GM13976 (cell line): Measurements from ENCODE around the gene CHRNE.

Source experiments
- DNase-seq: peaks from one replicate; pipeline ENCODE4 v3.0.0; 2012; ENCODE audit warnings: low spot score
- in situ Hi-C: fragments of 300-500 bp; cut with MboI; formaldehyde crosslinking; loops from one replicate; pipeline ENCODE4 v1.12.0; 2022; ENCODE audit warnings: low sequenced_read_pairs, mixed read lengths, inconsistent platforms; ENCODE audit not compliant: unreplicated experiment
- TF ChIP-seq, protein P1 (sequence below): IDR thresholded peaks from 2 replicates; pipeline ENCODE4 v1.5.1; 2012; ENCODE audit warnings: borderline replicate concordance, mild to moderate bottlenecking; ENCODE audit not compliant: insufficient read depth; ENCODE audit errors: extremely low read depth, missing control alignments, control extremely low read depth

The CHRNE gene

DNA sequence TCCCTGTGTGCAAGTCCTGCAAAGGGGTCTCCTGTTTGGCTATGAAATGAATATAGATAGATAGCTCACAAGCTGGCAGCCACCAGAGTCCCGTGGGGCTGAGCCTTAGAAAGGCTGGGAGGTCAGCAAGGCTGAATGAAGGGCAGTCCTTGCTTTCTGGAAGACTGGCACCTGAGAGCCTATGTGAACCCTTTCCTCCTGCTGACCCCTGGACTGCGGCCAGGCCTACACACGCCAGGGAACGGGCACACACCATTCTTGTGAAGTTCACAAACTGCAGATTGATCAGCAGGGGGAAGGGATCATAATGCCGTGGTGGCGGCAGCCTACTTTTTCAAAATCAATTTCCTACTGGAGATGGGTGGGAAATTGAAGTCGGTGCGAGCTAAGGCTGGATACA, 4.5 kb downstream of the CHRNE start:
- TF ChIP-seq, protein P1, sequence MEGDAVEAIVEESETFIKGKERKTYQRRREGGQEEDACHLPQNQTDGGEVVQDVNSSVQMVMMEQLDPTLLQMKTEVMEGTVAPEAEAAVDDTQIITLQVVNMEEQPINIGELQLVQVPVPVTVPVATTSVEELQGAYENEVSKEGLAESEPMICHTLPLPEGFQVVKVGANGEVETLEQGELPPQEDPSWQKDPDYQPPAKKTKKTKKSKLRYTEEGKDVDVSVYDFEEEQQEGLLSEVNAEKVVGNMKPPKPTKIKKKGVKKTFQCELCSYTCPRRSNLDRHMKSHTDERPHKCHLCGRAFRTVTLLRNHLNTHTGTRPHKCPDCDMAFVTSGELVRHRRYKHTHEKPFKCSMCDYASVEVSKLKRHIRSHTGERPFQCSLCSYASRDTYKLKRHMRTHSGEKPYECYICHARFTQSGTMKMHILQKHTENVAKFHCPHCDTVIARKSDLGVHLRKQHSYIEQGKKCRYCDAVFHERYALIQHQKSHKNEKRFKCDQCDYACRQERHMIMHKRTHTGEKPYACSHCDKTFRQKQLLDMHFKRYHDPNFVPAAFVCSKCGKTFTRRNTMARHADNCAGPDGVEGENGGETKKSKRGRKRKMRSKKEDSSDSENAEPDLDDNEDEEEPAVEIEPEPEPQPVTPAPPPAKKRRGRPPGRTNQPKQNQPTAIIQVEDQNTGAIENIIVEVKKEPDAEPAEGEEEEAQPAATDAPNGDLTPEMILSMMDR, result no peak
- in situ Hi-C loops, result no loop called here
- no peak for DNase-seq

DNA sequence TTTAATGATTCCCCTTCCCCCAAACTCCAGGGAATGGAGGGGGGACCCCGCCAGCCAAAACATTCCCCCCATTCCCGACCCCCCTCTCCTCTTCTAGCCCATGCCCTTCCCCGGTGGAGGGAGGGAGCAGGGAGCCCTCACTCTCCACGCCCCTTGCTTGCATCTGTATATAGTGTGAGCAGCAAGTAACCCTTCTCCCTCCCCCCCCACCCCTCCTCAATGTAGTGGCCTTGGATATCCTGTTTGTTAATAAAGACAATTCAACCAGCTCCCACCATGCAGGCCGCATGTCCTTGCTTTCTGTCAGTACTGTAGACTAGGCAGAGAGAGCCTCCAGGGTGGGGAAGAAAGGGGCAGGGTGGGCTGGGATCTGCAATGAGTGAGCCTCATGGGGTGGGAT, 5.1 kb downstream of the CHRNE start:
- TF ChIP-seq, protein P1, result no peak
- DNase-seq, result no peak
- in situ Hi-C loops, result no loop called here

DNA sequence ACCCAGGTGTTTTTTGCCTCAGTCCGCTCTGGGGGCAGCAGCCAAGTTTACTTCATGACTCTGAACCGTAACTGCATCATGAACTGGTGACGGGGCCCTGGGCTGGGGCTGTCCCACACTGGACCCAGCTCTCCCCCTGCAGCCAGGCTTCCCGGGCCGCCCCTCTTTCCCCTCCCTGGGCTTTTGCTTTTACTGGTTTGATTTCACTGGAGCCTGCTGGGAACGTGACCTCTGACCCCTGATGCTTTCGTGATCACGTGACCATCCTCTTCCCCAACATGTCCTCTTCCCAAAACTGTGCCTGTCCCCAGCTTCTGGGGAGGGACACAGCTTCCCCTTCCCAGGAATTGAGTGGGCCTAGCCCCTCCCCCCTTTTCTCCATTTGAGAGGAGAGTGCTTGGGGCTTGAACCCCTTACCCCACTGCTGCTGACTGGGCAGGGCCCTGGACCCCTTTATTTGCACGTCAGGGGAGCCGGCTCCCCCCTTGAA, 5.7 kb downstream of the CHRNE start:
- in situ Hi-C loops, result no loop called here
- DNase-seq, result no peak
- TF ChIP-seq, protein P1, result no peak

DNA sequence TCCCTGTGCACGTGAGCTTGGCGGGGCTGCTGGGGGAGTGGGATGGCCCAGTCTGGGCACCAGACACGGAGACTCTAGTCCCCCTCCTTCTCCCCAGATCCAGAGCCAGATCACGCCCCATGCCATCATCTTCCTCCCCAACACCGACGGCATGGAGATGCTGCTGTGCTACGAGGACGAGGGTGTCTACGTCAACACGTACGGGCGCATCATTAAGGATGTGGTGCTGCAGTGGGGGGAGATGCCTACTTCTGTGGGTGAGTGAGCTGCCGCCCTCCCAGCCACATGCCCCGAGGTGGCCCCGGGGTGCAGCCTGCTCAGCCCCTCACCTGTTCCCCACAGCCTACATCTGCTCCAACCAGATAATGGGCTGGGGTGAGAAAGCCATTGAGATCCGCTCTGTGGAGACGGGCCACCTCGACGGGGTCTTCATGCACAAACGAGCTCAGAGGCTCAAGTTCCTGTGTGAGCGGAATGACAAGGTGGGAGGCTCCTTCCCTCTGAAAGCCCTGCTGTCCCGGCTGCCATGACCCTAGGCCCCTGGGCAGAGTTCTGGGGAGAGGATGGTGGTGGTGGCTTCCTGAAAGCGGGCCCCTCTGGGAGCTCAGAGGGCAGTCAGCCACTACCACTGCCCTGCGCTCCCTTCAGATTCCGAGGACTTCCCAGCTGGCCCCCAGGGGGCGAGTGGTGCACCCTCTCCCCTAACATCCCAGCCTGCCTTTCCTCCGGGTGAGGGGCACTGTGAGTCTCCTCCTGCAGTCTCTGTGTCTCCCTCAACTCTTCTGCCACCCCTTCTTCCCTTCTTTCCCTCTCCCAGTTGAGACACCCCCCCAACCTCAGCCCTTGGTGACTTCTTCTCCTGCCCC, 6.3 kb downstream of the CHRNE start:
- TF ChIP-seq, protein P1, result no peak
- in situ Hi-C loops, result no loop called here

DNA sequence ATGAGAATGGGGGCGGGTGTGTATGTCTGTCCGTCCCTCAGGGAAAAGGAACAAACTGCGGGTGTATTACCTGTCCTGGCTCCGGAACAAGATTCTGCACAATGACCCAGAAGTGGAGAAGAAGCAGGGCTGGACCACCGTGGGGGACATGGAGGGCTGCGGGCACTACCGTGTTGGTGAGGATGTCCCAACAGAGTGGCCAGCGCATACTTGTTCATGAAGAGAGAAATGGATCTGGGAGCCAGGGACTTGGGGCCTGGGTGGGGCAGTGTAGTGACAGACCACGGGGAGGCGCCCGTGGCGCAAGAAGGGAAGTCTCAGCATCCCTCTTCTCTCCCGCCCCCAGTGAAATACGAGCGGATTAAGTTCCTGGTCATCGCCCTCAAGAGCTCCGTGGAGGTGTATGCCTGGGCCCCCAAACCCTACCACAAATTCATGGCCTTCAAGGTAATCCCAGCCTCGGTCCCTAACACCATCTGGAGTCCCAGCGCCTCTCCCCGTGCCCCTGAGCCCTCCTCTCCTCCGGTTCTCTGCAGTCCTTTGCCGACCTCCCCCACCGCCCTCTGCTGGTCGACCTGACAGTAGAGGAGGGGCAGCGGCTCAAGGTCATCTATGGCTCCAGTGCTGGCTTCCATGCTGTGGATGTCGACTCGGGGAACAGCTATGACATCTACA, 7.1 kb downstream of the CHRNE start:
- in situ Hi-C loops, result no loop called here
- DNase-seq, result no peak
- TF ChIP-seq, protein P1, result no peak

More for the DNA sequence above, 6.3 kb downstream of the CHRNE start:
- no peak for DNase-seq

DNA sequence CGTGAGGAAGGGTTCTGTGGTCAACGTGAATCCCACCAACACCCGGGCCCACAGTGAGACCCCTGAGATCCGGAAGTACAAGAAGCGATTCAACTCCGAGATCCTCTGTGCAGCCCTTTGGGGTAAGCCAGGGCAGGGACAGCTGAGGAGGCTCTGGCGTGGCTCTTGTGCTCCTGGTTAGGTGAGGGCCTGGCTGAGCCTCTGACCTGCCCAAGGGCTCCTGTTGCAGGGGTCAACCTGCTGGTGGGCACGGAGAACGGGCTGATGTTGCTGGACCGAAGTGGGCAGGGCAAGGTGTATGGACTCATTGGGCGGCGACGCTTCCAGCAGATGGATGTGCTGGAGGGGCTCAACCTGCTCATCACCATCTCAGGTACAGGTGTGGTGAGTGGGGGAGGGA, 7.8 kb downstream of the CHRNE start:
- no peak for DNase-seq
- TF ChIP-seq, protein P1, result no peak
- in situ Hi-C loops, result no loop called here
